Lower leg skin (tissue), 3 donors: Measurements from ENCODE around the gene BSDC1.

Experiments used
- CTCF ChIP-seq, 3 donors: fragments of 450-650 bp; IDR thresholded peaks; one replicate each; pipeline ENCODE4 v1.5.1; 2016; ENCODE audit warnings: antibody characterized with exemption in 3 of 3, mild to moderate bottlenecking in 3 of 3, moderate library complexity in 2 of 3
- POLR2A ChIP-seq, 2 donors: fragments of 450-650 bp; IDR thresholded peaks; one replicate each; pipeline ENCODE4 v1.6.1; 2016 to 2017; ENCODE audit warnings: antibody characterized with exemption in 2 of 2, mild to moderate bottlenecking in 1 of 2, moderate library complexity in 1 of 2

- TF ChIP-seq CTCF (IDR thresholded peaks at IDR 0.05) (no peak), POLR2A (IDR thresholded peaks at IDR 0.05) (no peak)
Measured at GRCh38 chr1:32367912-32368635, 26.2 kb downstream of the BSDC1 start.
